Astrocyte (in vitro differentiated cells and primary cell): ENCODE results near the gene TCF7L2. TPM values are rescaled to one million over a fixed set of nuclear protein-coding genes. Genes with fewer than 3 reads are reported as not detected.

ENCODE experiments used
- DNase-seq: peaks from one replicate; pipeline ENCODE4 v3.0.0-alpha.2; 2010; ENCODE audit warnings: low read depth
- FAIRE-seq: peaks from 2 replicates; lab custom pipeline; 2011; peaks lifted over from hg19 to GRCh38; lab: Jason Lieb, UNC
- H2AFZ ChIP-seq: 2 replicates; pipeline ENCODE4 v1.6.0; 2012; ENCODE audit warnings: low read depth, low read length, inconsistent platforms
- H3K27ac ChIP-seq: 2 replicates; pipeline ENCODE4 v1.5.1; 2011; ENCODE audit warnings: low read depth, low read length, inconsistent platforms
- H3K27me3 ChIP-seq: 2 replicates; pipeline ENCODE4 v1.6.0; 2011; ENCODE audit warnings: low read length, inconsistent platforms; ENCODE audit not compliant: insufficient read depth
- H3K36me3 ChIP-seq: 2 replicates; pipeline ENCODE4 v1.5.1; 2011; ENCODE audit warnings: low read length, inconsistent platforms; ENCODE audit not compliant: insufficient read depth
- H3K4me1 ChIP-seq: 2 replicates; pipeline ENCODE4 v1.5.1; 2011; ENCODE audit warnings: low read length, inconsistent platforms; ENCODE audit not compliant: insufficient read depth
- H3K4me2 ChIP-seq: 2 replicates; pipeline ENCODE4 v1.6.0; 2012; ENCODE audit warnings: low read length, inconsistent platforms
- H3K4me3 ChIP-seq: 2 replicates; pipeline ENCODE4 v1.5.1; 2011; ENCODE audit warnings: low read depth, mild to moderate bottlenecking, low read length, inconsistent platforms; ENCODE audit not compliant: insufficient read depth
- H3K79me2 ChIP-seq: 2 replicates; pipeline ENCODE4 v1.6.0; 2012; ENCODE audit warnings: mild to moderate bottlenecking, low read length, inconsistent platforms; ENCODE audit not compliant: insufficient read depth
- H3K9ac ChIP-seq: 2 replicates; pipeline ENCODE4 v1.6.0; 2012; ENCODE audit warnings: mild to moderate bottlenecking, low read length, inconsistent platforms
- H3K9me3 ChIP-seq: 2 replicates; pipeline ENCODE4 v1.5.1; 2012; ENCODE audit warnings: low read depth, mild to moderate bottlenecking, low read length, inconsistent platforms; ENCODE audit not compliant: insufficient read depth
- H4K20me1 ChIP-seq: 2 replicates; pipeline ENCODE4 v1.6.0; 2012; ENCODE audit warnings: low read length, inconsistent platforms; ENCODE audit not compliant: insufficient read depth
- H3K27ac Mint-ChIP-seq: one replicate; pipeline ENCODE4 v1.8.0; 2021; ENCODE audit warnings: mild to moderate bottlenecking, mixed read lengths; ENCODE audit not compliant: unreplicated experiment
- H3K27me3 Mint-ChIP-seq: one replicate; pipeline ENCODE4 v1.8.0; 2021; ENCODE audit warnings: low read depth, mixed read lengths; ENCODE audit not compliant: unreplicated experiment
- H3K36me3 Mint-ChIP-seq: one replicate; pipeline ENCODE4 v1.8.0; 2021; ENCODE audit warnings: low read depth, mixed read lengths; ENCODE audit not compliant: unreplicated experiment
- H3K4me1 Mint-ChIP-seq: one replicate; pipeline ENCODE4 v1.8.0; 2021; ENCODE audit warnings: low read depth, mixed read lengths; ENCODE audit not compliant: unreplicated experiment
- H3K4me3 Mint-ChIP-seq: one replicate; pipeline ENCODE4 v1.8.0; 2021; ENCODE audit warnings: mild to moderate bottlenecking, moderate library complexity, mixed read lengths; ENCODE audit not compliant: unreplicated experiment
- H3K9me3 Mint-ChIP-seq: one replicate; pipeline ENCODE4 v1.8.0; 2021; ENCODE audit warnings: mild to moderate bottlenecking, mixed read lengths; ENCODE audit not compliant: unreplicated experiment
- EZH2 ChIP-seq: IDR thresholded peaks from 2 replicates; pipeline ENCODE4 v1.6.1; 2012; ENCODE audit warnings: mild to moderate bottlenecking, low read length, inconsistent platforms; ENCODE audit not compliant: insufficient read depth
- total RNA-seq: library from RNA; stranded (reverse); gene quantifications from 2 replicates; pipeline ENCODE4 v1.2.1, GENCODE V29; 2021
- TF ChIP-seq, protein P1 (sequence below): IDR thresholded peaks from 2 replicates; pipeline ENCODE4 v1.5.1; 2011; ENCODE audit warnings: low read depth, mild to moderate bottlenecking, inconsistent platforms, low read length, moderate library complexity; ENCODE audit not compliant: insufficient read depth

The TCF7L2 gene
- total RNA-seq, 1 donor from 2014 or later: 52.4 TPM

DNA sequence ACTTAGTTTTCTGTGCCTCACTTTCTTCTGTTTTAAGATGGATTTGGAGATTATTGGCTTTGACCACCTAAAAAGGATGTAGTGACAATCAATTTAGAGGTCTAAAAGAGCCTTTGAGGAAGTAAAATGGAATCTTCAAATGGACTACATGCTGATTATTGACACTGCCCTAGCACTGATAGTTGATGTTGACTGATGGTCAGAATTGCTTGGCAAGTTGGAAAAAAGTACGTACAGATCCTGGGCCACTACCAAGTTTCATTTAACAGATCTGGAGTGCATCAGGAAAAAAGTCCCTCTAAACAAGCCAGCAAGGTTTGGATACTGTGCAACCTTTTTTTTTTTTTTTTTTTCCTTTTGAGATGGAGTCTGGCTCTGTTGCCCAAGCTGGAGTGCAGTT is 81.1 kb downstream of the TCF7L2 start:
- Mint-ChIP-seq H3K9me3 (no peaks in the 10 kb centered on the region), H3K36me3 (peaks cover 10% of the 10 kb centered on the region), H3K27ac (peak overlapping the region; percentile 96), H3K4me3 (no peak overlapping the region), H3K27me3 (no peaks in the 10 kb centered on the region), H3K4me1 (peaks cover 65% of the 10 kb centered on the region)
- no peak overlapping the region for H2AFZ ChIP-seq
- no peak overlapping the region for H3K4me2 ChIP-seq
- no peaks in the 10 kb centered on the region for H3K36me3 ChIP-seq
- no peaks in the 10 kb centered on the region for H3K9me3 ChIP-seq
- no peak overlapping the region for H3K4me3 ChIP-seq
- H3K9ac ChIP-seq: no peak overlapping the region
- TF ChIP-seq EZH2: no peak
- TF ChIP-seq, protein P1, sequence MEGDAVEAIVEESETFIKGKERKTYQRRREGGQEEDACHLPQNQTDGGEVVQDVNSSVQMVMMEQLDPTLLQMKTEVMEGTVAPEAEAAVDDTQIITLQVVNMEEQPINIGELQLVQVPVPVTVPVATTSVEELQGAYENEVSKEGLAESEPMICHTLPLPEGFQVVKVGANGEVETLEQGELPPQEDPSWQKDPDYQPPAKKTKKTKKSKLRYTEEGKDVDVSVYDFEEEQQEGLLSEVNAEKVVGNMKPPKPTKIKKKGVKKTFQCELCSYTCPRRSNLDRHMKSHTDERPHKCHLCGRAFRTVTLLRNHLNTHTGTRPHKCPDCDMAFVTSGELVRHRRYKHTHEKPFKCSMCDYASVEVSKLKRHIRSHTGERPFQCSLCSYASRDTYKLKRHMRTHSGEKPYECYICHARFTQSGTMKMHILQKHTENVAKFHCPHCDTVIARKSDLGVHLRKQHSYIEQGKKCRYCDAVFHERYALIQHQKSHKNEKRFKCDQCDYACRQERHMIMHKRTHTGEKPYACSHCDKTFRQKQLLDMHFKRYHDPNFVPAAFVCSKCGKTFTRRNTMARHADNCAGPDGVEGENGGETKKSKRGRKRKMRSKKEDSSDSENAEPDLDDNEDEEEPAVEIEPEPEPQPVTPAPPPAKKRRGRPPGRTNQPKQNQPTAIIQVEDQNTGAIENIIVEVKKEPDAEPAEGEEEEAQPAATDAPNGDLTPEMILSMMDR: no peak
- H4K20me1 ChIP-seq: peaks cover 85% of the 10 kb centered on the region
- DNase-seq (no peak), FAIRE-seq (no peak)
- peaks cover 67% of the 10 kb centered on the region for H3K79me2 ChIP-seq
- H3K4me1 ChIP-seq: peaks cover 42% of the 10 kb centered on the region
- no peak overlapping the region for H3K27ac ChIP-seq
- no peaks in the 10 kb centered on the region for H3K27me3 ChIP-seq

DNA sequence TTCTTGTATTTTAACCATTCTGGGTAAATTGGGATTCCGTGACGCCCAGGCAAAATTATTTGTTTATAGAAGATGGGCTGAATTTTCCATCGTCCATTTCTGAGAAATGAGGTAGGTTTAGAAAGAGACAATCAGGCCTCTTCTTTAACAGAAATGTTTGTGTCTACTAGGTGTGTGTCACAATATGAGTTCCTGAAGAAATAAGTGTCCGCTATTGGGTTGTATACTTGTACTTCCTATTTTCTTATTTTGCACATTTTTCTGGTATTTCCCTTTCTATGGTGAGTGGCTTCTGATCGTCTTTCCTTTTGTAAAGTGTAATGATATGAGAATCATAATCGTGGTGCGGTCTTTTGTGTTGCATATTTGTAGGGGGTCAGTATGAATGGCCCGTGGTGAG is 83.9 kb downstream of the TCF7L2 start:
- DNase-seq (no peak), FAIRE-seq (no peak)
- H3K27me3 Mint-ChIP-seq: no peaks in the 10 kb centered on the region
- no peak for TF ChIP-seq EZH2
- TF ChIP-seq, protein P1: no peak
- H3K36me3 Mint-ChIP-seq: peaks cover 18% of the 10 kb centered on the region
- H3K4me1 Mint-ChIP-seq: peaks cover 56% of the 10 kb centered on the region
- no peak overlapping the region for H2AFZ ChIP-seq
- H3K9me3 Mint-ChIP-seq: no peaks in the 10 kb centered on the region
- peaks cover 83% of the 10 kb centered on the region for H4K20me1 ChIP-seq
- H3K27ac ChIP-seq: no peak overlapping the region
- no peak overlapping the region for H3K4me2 ChIP-seq
- H3K4me1 ChIP-seq: peaks cover 13% of the 10 kb centered on the region
- peaks cover 74% of the 10 kb centered on the region for H3K79me2 ChIP-seq
- no peaks in the 10 kb centered on the region for H3K36me3 ChIP-seq
- H3K4me3 ChIP-seq: no peak overlapping the region
- H3K9me3 ChIP-seq: no peaks in the 10 kb centered on the region
- no peaks in the 10 kb centered on the region for H3K27me3 ChIP-seq
- H3K27ac Mint-ChIP-seq: peak overlapping the region; percentile 29
- no peak overlapping the region for H3K9ac ChIP-seq
- no peak overlapping the region for H3K4me3 Mint-ChIP-seq

DNA sequence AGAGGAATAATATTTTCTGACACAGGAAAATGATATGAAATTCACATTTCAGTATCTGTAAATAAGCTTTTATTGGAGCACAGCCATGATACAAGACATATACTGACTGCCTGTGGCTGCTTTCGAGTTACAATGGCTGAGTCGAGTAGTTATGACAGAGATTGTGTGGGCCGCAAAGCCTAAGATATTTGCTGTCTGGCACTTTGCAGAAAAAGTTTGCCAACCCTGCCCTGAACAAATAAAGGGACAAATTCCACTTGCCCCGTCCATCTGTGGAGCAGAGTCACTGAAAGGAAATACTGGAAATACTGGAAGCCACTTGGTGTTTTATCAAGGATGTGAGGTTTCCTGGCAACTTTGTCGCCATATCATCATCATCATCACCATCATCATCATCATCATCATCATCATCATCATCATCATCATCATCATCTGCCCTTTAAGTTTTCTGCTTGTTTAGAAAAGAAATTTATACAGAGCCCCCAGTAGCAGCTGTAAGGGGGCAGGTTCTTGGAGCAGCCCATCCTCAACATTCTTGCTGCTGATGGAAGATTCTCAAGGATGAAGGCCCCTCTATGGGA is 85.8 kb downstream of the TCF7L2 start:
- Histone ChIP-seq H2AFZ (no peak overlapping the region), H3K4me1 (peaks cover under 1% of the 10 kb centered on the region), H3K36me3 (no peaks in the 10 kb centered on the region), H3K4me2 (no peak overlapping the region), H3K27me3 (no peaks in the 10 kb centered on the region), H4K20me1 (peaks cover 78% of the 10 kb centered on the region), H3K9ac (no peak overlapping the region), H3K4me3 (no peak overlapping the region), H3K27ac (no peak overlapping the region), H3K79me2 (peaks cover 71% of the 10 kb centered on the region), H3K9me3 (no peaks in the 10 kb centered on the region)
- H3K36me3 Mint-ChIP-seq: peaks cover 20% of the 10 kb centered on the region
- FAIRE-seq (no peak), DNase-seq (no peak)
- H3K27me3 Mint-ChIP-seq: no peaks in the 10 kb centered on the region
- no peak overlapping the region for H3K4me3 Mint-ChIP-seq
- TF ChIP-seq EZH2: no peak
- TF ChIP-seq, protein P1: no peak
- no peaks in the 10 kb centered on the region for H3K9me3 Mint-ChIP-seq
- H3K4me1 Mint-ChIP-seq: peaks cover 48% of the 10 kb centered on the region
- H3K27ac Mint-ChIP-seq: peak overlapping the region; percentile 41
